DMS53 treated with DMSO at 0.1 percent for 48 hours (cell line): Measurements from ENCODE around the gene ZBTB48.
A peak's percentile ranks its signal among the peaks of the same experiment; 100 is the strongest.

Source experiments
- DNase-seq: peaks from one replicate; lab custom pipeline; 2025; ENCODE audit not compliant: unreplicated experiment; lab: John Stamatoyannopoulos, UW

Gene ZBTB48

GRCh38 chr1:6603915-6604558 lies 24.2 kb downstream of the ZBTB48 start:
- DNase-seq = no peak

GRCh38 chr1:6612641-6613360 lies 33.0 kb downstream of the ZBTB48 start:
- peak; percentile 50 for DNase-seq

GRCh38 chr1:6613361-6614018 lies 33.7 kb downstream of the ZBTB48 start, which contains the start of gene PHF13:
TSS of gene PHF13 (plus strand) at chr1:6613731. CDS start at chr1:6614067, 336 bp downstream.
- peak; percentile 95 for DNase-seq

- DNase-seq = no peak
Observed at GRCh38 chr1:6614019-6614928, 34.5 kb downstream of the ZBTB48 start.

- no peak for DNase-seq
Observed at GRCh38 chr1:6614929-6615785, 35.4 kb downstream of the ZBTB48 start.

- no peak for DNase-seq
Observed at GRCh38 chr1:6619045-6619444, 39.3 kb downstream of the ZBTB48 start.

- no peak for DNase-seq
Observed at GRCh38 chr1:6621429-6622391, 41.9 kb downstream of the ZBTB48 start.

GRCh38 chr1:6622396-6623152 lies 42.8 kb downstream of the ZBTB48 start:
- DNase-seq = no peak

- DNase-seq = no peak
Observed at GRCh38 chr1:6623269-6623965, 43.6 kb downstream of the ZBTB48 start.

- DNase-seq = peak; percentile 69
Observed at GRCh38 chr1:6624710-6625583, 45.2 kb downstream of the ZBTB48 start, which contains the start of gene THAP3. TSS of gene THAP3 (plus strand) at chr1:6624868. CDS start at chr1:6625219, 351 bp downstream.

- DNase-seq = no peak
Observed at GRCh38 chr1:6625584-6626149, 45.9 kb downstream of the ZBTB48 start.

- no peak for DNase-seq
Observed at GRCh38 chr1:6627031-6627430, 47.2 kb downstream of the ZBTB48 start.

- no peak for DNase-seq
Observed at GRCh38 chr1:6627841-6628545, 48.2 kb downstream of the ZBTB48 start.

GRCh38 chr1:6628971-6629479 lies 49.2 kb downstream of the ZBTB48 start:
- DNase-seq = no peak

GRCh38 chr1:6630027-6630426 lies 50.2 kb downstream of the ZBTB48 start:
- no peak for DNase-seq
